KMS-11 (cell line): ENCODE measurements around the gene RNF167.
"Not testable (repeated sequence)": the region's sequence is repeated elsewhere in the genome, so short reads cannot be mapped to it uniquely, and the experiment has no call there.

ENCODE experiments used
- H2AFZ ChIP-seq: fragments of 200-600 bp; sonication (generic); 2 replicates; pipeline ENCODE4 v1.6.1; 2016; ENCODE audit warnings: antibody characterized with exemption, mixed run types, low read depth
- H3K27ac ChIP-seq: fragments of 200-600 bp; sonication (generic); 2 replicates; pipeline ENCODE4 v1.6.1; 2016; ENCODE audit warnings: mild to moderate bottlenecking, mixed run types
- H3K27me3 ChIP-seq: fragments of 200-600 bp; sonication (generic); 2 replicates; pipeline ENCODE4 v1.6.1; 2017; ENCODE audit warnings: mild to moderate bottlenecking, low read depth, mixed run types, moderate library complexity; ENCODE audit not compliant: insufficient read depth
- H3K36me3 ChIP-seq: fragments of 200-600 bp; sonication (generic); 2 replicates; pipeline ENCODE4 v1.6.1; 2017; ENCODE audit warnings: mild to moderate bottlenecking, mixed run types; ENCODE audit not compliant: insufficient read depth
- H3K4me1 ChIP-seq: fragments of 200-600 bp; sonication (generic); 2 replicates; pipeline ENCODE4 v1.6.1; 2016; ENCODE audit warnings: mild to moderate bottlenecking, low read depth, mixed run types; ENCODE audit not compliant: poor library complexity, severe bottlenecking
- H3K4me2 ChIP-seq: fragments of 200-600 bp; sonication (generic); 2 replicates; pipeline ENCODE4 v1.7.0; 2016; ENCODE audit warnings: mild to moderate bottlenecking, mixed run types
- H3K4me3 ChIP-seq: fragments of 200-600 bp; sonication (generic); IDR thresholded peaks from 2 replicates; pipeline ENCODE4 v1.6.1; 2017; ENCODE audit warnings: low read depth, low read length, mixed read lengths; ENCODE audit not compliant: insufficient read depth
- H3K79me2 ChIP-seq: fragments of 200-600 bp; sonication (generic); 2 replicates; pipeline ENCODE4 v1.6.1; 2016; ENCODE audit warnings: low read depth, mixed run types; ENCODE audit not compliant: insufficient read depth
- H3K9ac ChIP-seq: fragments of 200-600 bp; sonication (generic); 2 replicates; pipeline ENCODE4 v1.6.1; 2016; ENCODE audit warnings: mild to moderate bottlenecking, mixed run types
- H4K20me1 ChIP-seq: fragments of 200-600 bp; sonication (generic); 2 replicates; pipeline ENCODE4 v1.6.1; 2016; ENCODE audit warnings: mild to moderate bottlenecking, mixed run types; ENCODE audit not compliant: insufficient read depth
- TF ChIP-seq, protein P1 (sequence below): fragments of 200-600 bp; sonication (generic); conservative IDR thresholded peaks from 2 replicates; pipeline ENCODE4 v1.6.1; 2017; ENCODE audit warnings: low read depth, mild to moderate bottlenecking, antibody characterized with exemption, low read length, moderate library complexity, mixed read lengths

Gene RNF167

DNA sequence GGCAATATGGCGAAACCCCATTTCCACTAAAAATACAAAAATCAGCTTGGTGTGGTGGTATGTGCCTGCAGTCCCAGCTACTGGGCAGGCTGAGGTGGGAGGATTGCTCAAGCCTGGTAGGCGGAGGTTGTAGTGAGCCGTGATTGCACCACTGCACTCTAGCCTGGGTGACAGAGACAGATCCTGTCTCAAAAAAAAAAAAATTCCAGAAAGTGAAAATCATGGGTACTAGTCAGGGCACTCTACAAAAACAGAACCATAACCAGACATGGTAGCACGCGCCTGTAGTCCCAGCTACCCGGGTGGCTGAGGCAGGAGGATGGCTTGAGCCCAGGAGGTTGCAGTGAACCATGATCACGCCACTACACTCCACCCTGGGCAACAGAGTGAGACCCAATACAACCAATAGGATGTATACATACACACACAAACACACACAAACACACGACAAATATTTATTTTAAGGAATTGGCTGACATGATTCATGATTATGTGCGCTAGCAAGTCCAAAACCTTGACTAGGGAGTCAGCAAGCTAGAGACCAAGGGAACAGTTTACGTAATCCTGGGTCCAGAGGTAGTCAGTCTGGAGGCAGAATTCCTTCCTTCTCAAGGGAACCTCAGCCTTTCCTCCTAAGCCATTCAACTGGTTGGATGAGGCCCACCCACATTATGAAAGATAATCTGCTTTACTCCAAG, 19.6 kb upstream of the RNF167 start:
- Histone ChIP-seq H3K36me3 (no peaks in the 10 kb centered on the region), H3K79me2 (no peaks in the 10 kb centered on the region), H3K27ac (no peak overlapping the region), H3K4me3 (no peak overlapping the region), H3K4me2 (no peak overlapping the region), H3K9ac (no peak overlapping the region), H4K20me1 (no peaks in the 10 kb centered on the region), H3K27me3 (no peaks in the 10 kb centered on the region), H3K4me1 (no peaks in the 10 kb centered on the region), H2AFZ (no peak overlapping the region)
- TF ChIP-seq, protein P1, sequence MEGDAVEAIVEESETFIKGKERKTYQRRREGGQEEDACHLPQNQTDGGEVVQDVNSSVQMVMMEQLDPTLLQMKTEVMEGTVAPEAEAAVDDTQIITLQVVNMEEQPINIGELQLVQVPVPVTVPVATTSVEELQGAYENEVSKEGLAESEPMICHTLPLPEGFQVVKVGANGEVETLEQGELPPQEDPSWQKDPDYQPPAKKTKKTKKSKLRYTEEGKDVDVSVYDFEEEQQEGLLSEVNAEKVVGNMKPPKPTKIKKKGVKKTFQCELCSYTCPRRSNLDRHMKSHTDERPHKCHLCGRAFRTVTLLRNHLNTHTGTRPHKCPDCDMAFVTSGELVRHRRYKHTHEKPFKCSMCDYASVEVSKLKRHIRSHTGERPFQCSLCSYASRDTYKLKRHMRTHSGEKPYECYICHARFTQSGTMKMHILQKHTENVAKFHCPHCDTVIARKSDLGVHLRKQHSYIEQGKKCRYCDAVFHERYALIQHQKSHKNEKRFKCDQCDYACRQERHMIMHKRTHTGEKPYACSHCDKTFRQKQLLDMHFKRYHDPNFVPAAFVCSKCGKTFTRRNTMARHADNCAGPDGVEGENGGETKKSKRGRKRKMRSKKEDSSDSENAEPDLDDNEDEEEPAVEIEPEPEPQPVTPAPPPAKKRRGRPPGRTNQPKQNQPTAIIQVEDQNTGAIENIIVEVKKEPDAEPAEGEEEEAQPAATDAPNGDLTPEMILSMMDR, result no peak

GRCh38 chr17:4921320-4921719, 18.7 kb upstream of the RNF167 start:
- TF ChIP-seq, protein P1, result no peak
- Histone ChIP-seq H3K27me3 (no peaks in the 10 kb centered on the region), H3K4me2 (no peak overlapping the region), H3K79me2 (no peaks in the 10 kb centered on the region), H3K36me3 (no peaks in the 10 kb centered on the region), H3K27ac (no peak overlapping the region), H3K4me1 (no peaks in the 10 kb centered on the region), H2AFZ (no peak overlapping the region), H3K9ac (no peak overlapping the region), H4K20me1 (no peaks in the 10 kb centered on the region), H3K4me3 (no peak overlapping the region)

DNA sequence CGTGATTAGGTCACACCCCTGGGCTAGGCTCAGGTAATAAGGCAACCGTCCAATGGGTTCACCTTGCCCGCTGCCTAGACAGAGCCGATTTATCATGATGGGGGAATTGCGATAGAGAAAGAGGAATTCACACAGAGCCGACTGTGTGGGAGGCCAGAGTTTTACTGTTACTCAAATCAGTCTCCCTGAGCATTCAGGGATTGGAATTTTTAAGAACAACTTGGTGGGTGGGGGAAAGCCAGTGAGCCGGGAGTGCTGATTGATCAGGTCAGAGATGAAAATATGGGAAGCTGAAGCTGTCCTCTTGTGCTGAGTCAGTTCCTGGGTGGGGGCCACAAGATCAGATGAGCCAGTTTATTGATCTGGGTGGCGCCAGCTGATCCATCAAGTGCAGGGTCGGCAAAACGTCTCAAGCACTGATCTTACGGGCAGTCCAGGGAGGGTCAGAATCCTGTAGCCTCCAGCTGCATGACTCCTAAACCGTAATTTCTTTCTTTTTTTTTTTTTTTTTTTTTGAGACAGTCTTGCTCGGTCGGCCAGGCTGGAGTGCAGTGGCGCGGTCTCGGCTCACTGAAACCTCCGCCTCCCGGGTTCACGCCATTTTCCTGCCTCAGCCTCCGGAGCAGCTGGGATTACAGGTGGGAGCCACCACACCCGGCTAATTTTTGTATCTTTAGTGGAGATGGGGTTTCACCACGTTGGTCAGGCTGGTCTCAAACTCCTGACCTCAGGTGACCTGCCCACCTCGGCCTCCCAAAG, 13.3 kb upstream of the RNF167 start:
- not testable (repeated sequence) for H2AFZ ChIP-seq, H4K20me1 ChIP-seq, H3K27me3 ChIP-seq, H3K27ac ChIP-seq, H3K79me2 ChIP-seq, H3K4me2 ChIP-seq, H3K4me1 ChIP-seq, H3K9ac ChIP-seq, H3K36me3 ChIP-seq, H3K4me3 ChIP-seq

DNA sequence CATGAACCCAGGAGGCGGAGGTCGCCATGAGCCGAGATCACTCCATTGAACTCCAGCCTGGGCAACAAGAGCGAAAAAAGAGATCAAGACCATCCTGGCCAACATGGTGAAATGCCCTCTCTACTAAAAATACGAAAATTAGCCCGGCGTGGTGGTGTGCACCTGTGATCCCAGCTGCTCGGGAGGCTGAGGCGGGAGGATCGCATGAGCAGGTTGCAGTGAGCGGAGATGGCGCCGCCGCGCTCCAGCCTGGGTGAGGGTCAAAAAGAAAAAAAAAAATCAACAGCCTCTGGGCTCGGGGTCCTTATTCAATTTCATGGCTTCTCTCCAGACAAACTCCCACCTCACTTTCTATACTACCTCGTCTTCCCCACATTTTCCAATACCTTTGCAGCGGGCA, 11.2 kb upstream of the RNF167 start:
- H3K4me1 ChIP-seq, result no peaks in the 10 kb centered on the region
- H3K27me3 ChIP-seq, result no peaks in the 10 kb centered on the region
- H2AFZ ChIP-seq, result no peak overlapping the region
- no peak overlapping the region for H3K4me3 ChIP-seq
- no peak overlapping the region for H3K4me2 ChIP-seq
- no peak overlapping the region for H3K27ac ChIP-seq
- TF ChIP-seq, protein P1, result no peak
- no peaks in the 10 kb centered on the region for H3K36me3 ChIP-seq
- H3K9ac ChIP-seq, result no peak overlapping the region
- H3K79me2 ChIP-seq, result no peaks in the 10 kb centered on the region
- no peaks in the 10 kb centered on the region for H4K20me1 ChIP-seq

DNA sequence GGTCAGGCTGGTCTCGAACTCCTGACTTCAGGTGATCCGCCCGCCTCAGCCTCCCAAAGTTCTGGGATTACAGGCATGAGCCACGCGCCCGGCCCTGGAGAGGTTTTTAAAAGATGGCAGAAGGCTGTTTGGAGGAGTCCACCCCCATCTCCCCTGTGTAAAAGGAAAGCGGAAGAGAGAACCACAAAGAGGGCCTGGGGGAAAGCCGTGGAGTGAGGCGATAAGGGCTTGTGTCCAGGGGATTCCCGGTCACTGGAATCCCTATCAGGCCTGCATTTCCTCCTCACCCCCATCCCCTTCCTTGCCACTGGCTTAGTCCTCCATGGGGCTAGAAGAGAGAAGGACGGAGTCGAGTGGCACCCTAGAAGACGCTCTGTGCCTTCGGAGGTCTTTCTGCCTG, 8.1 kb upstream of the RNF167 start, which contains the start of gene GP1BA:
Gene GP1BA (plus strand): TSS at position 315 of the 400 bp plus-strand sequence. CDS start 328 bp downstream, outside the sequence.
- TF ChIP-seq, protein P1, result no peak
- H4K20me1 ChIP-seq, result no peaks in the 10 kb centered on the region
- H2AFZ ChIP-seq, result no peak within 1 kb of the TSS
- H3K36me3 ChIP-seq, result no peaks in the 10 kb centered on the region
- H3K4me2 ChIP-seq, result no peak within 1 kb of the TSS
- no peak within 1 kb of the TSS for H3K4me3 ChIP-seq
- H3K27me3 ChIP-seq, result no peaks in the 10 kb centered on the region
- H3K9ac ChIP-seq, result no peak within 1 kb of the TSS
- no peak within 1 kb of the TSS for H3K27ac ChIP-seq
- H3K79me2 ChIP-seq, result no peaks in the 10 kb centered on the region
- no peaks in the 10 kb centered on the region for H3K4me1 ChIP-seq
